ACC112 (cell line): ENCODE results near the gene LRRC28.
A peak's percentile ranks its signal among the peaks of the same experiment; 100 is the strongest.
"Not testable (repeated sequence)": the region's sequence is repeated elsewhere in the genome, so short reads cannot be mapped to it uniquely, and the experiment has no call there.

Experiments
- H2AFZ ChIP-seq: fragments of 200-600 bp; sonication (generic); one replicate; pipeline ENCODE4 v1.6.0; 2017; ENCODE audit warnings: antibody characterized with exemption, low read length; ENCODE audit not compliant: unreplicated experiment
- H3K27ac ChIP-seq: fragments of 200-600 bp; sonication (generic); 2 replicates; pipeline ENCODE4 v1.5.1; 2014; ENCODE audit warnings: low read depth, mild to moderate bottlenecking, antibody characterized with exemption, low read length, moderate library complexity
- H3K27me3 ChIP-seq: fragments of 200-600 bp; sonication (generic); 2 replicates; pipeline ENCODE4 v1.6.1; 2014; ENCODE audit warnings: mild to moderate bottlenecking, antibody characterized with exemption, low read length, moderate library complexity, mixed read lengths; ENCODE audit not compliant: insufficient read depth
- H3K36me3 ChIP-seq: fragments of 200-600 bp; sonication (generic); 2 replicates; pipeline ENCODE4 v1.6.1; 2016; ENCODE audit warnings: mild to moderate bottlenecking, antibody characterized with exemption, low read length, moderate library complexity, mixed read lengths; ENCODE audit not compliant: insufficient read depth
- H3K4me1 ChIP-seq: fragments of 200-600 bp; sonication (generic); one replicate; pipeline ENCODE4 v1.6.1; 2016; ENCODE audit warnings: low read length, mixed read lengths; ENCODE audit not compliant: insufficient read depth, unreplicated experiment, control insufficient read depth
- H3K4me3 ChIP-seq: fragments of 200-600 bp; sonication (generic); 2 replicates; pipeline ENCODE4 v1.5.1; 2014; ENCODE audit warnings: mild to moderate bottlenecking, low read depth, low read length
- H3K79me2 ChIP-seq: fragments of 200-600 bp; sonication (generic); one replicate; pipeline ENCODE4 v1.6.0; 2016; ENCODE audit warnings: low read length; ENCODE audit not compliant: control insufficient read depth, unreplicated experiment, insufficient read depth

LRRC28 gene

DNA sequence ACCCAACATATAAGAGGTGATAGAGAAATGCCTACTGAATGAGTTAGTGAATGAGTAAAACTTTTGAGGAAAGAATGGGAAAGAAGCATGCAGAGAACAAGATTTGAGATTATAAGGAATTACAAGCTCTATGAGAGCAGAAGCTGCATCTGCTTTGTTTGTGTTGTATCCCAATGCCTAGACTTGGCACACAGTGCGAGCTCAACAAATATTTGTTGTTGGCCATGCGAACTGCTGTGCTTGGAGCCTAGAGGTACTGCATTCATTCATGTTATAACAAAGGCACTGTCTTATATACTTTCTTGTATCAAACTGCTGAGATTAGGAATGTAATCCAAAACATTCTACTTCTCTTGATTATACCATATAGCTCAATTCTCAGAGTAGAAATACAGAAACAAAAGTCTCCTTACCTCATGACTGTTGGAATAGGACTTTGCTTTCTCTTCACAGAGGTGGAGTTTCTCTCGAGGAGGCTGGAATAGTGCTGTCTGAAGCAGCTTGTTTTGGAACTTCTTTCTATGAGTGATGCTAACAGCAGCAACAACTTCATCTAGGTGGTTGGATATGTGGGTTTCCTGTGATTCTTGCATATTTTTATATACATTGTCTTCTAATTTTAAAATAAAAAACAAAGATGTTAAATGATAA is 23.0 kb upstream of the LRRC28 start:
- H2AFZ ChIP-seq: no peak overlapping the region
- no peaks in the 10 kb centered on the region for H3K79me2 ChIP-seq
- no peak overlapping the region for H3K27ac ChIP-seq
- no peaks in the 10 kb centered on the region for H3K4me1 ChIP-seq
- no peak overlapping the region for H3K4me3 ChIP-seq
- no peaks in the 10 kb centered on the region for H3K27me3 ChIP-seq
- peaks cover 18% of the 10 kb centered on the region for H3K36me3 ChIP-seq

DNA sequence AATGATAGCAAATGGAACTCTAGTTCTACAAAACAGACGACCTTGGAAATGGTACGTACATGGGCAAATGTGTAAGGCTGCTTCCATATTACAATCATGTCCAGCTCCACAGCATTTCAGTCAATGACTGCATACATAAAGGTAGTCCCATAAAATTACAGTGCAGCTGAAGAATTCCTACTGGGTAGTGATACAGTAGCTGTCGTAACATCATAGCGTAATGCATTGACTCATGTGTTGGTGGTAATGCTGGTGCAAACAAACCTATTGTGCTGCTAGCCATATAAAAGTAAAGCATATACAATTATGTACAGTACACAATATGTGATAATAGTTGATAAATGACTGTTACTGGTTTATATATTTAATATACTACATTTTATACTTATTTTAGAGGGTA is 20.4 kb upstream of the LRRC28 start:
- Histone ChIP-seq H3K79me2 (no peaks in the 10 kb centered on the region), H3K4me3 (no peak overlapping the region), H3K27me3 (no peaks in the 10 kb centered on the region), H3K27ac (no peak overlapping the region), H3K36me3 (peaks cover 12% of the 10 kb centered on the region), H2AFZ (no peak overlapping the region), H3K4me1 (no peaks in the 10 kb centered on the region)

DNA sequence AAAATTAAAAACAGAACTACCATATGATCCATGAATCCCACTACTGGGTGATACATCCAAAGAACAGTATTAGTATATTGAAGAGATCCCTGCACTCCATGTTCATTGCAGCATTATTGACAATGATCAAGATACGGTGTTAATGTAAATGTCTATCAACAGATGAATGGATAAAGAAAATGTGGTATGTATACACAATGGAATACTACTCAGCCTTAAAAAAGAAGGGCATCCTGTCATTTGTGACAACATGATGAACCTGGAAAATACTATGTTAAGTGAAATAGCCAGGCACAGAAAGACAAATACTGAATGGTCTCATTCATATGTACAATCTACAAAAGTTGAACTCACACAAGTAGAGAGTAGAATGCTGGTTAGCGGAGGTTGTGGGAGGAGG is 18.5 kb upstream of the LRRC28 start:
- no peak overlapping the region for H3K27ac ChIP-seq
- no peak overlapping the region for H3K4me3 ChIP-seq
- H3K27me3 ChIP-seq: no peaks in the 10 kb centered on the region
- H3K79me2 ChIP-seq: no peaks in the 10 kb centered on the region
- no peak overlapping the region for H2AFZ ChIP-seq
- H3K4me1 ChIP-seq: no peaks in the 10 kb centered on the region
- peaks cover 8% of the 10 kb centered on the region for H3K36me3 ChIP-seq

DNA sequence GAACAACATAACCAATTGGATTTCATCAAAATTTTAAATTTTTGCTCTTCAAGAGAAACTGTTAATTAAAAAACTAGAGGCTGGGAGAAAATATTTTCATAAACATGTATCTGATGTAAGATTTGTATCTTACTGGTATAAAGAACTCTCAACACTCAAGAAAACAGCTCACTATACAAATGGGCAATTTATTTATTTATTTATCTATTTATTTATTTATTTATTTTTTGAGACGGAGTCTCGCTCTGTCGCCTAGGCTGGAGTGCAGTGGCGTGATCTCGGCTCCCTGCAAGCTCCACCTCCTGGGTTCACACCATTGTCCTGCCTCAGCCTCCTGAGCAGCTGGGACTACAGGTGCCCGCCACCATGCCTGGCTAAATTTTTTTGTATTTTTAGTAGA is 17.1 kb upstream of the LRRC28 start:
- H3K36me3 ChIP-seq, H2AFZ ChIP-seq, H3K27ac ChIP-seq, H3K27me3 ChIP-seq, H3K79me2 ChIP-seq, H3K4me1 ChIP-seq, H3K4me3 ChIP-seq: not testable (repeated sequence)

DNA sequence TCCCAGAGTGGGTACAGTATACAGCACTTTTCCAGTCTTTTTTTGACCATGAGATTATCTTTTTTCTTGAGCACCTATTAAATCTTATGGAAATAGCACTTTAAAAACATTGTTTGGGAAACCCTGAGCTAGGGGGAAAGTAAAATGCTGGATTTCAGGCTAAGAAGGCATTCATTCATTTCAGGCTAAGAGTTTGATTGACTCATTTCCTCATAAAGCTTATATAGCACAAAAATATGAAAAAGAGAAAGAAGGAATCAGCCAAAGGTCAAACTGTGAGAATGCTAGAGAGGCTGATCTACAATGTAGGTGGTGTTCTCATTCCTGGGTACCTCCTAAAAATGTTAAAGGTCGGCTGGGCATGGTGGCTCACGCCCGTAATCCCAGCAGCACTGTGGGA is 12.4 kb upstream of the LRRC28 start:
- H3K4me3 ChIP-seq: no peak overlapping the region
- H3K27me3 ChIP-seq: no peaks in the 10 kb centered on the region
- H3K79me2 ChIP-seq: peaks cover 7% of the 10 kb centered on the region
- peaks cover 13% of the 10 kb centered on the region for H3K4me1 ChIP-seq
- H3K27ac ChIP-seq: no peak overlapping the region
- H2AFZ ChIP-seq: no peak overlapping the region
- no peaks in the 10 kb centered on the region for H3K36me3 ChIP-seq

DNA sequence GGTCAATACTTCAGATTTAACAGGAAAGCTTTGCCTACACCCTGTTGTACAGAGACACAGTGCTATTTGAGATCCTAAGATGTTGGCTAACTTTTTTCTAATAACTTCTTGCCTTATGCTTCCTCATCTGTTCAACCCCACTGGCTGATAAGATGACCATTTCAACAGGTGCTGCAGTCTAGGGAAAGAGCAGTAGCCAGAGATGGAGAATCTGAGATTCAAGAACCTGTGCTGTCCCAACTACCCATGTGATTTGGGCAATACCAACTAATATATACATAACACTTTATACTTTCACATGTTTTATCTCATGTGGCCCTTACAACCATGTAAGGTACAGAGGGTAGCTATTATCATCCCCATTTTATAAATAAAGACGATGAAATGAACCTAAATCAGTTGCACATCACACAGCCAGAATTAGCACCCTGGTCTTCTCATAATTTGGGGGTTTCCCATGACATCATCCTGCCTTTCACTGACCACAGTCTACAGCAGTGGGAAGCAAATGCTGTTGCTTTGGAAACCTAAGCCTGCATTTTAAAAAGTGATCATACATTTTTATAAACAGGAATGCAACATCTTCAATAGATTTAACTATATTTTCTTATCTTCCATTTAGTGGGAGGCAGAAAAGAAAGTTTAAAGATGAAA is 11.6 kb upstream of the LRRC28 start:
- peaks cover 7% of the 10 kb centered on the region for H3K79me2 ChIP-seq
- 0 out of 2 replicates have a peak, but pooled peaks cover 2% of the 10 kb centered on the region for H3K36me3 ChIP-seq
- H3K4me3 ChIP-seq: no peak overlapping the region
- H3K27me3 ChIP-seq: no peaks in the 10 kb centered on the region
- no peak overlapping the region; the same call in 1 of the 2 replicates for H3K27ac ChIP-seq
- no peak overlapping the region for H2AFZ ChIP-seq
- H3K4me1 ChIP-seq: peaks cover 13% of the 10 kb centered on the region

DNA sequence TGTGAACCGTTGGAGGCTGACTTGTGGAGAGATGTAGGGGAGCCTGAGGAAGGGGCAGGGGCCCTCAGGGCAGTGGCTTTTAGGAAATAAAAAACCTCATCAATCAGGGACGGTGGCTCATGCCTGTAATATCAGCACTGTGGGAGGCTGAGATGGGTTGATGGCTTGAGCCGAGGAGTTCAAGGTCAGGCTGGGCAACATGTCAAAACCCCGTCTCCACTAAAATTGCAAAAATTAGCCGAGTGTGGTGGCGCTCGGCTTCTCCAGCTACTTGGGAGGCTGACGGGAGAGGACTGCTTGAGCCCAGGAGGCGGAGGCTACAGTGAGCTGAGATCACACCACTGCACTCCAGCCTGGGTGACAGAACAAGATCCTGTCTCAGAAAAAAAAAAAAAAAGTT is 9.5 kb upstream of the LRRC28 start:
- Histone ChIP-seq H3K36me3 (0 out of 2 replicates have a peak, but pooled peaks cover 6% of the 10 kb centered on the region), H3K4me3 (no peak overlapping the region), H3K27ac (no peak overlapping the region), H3K79me2 (peaks cover 16% of the 10 kb centered on the region), H3K27me3 (no peaks in the 10 kb centered on the region), H3K4me1 (peaks cover 13% of the 10 kb centered on the region), H2AFZ (no peak overlapping the region)

DNA sequence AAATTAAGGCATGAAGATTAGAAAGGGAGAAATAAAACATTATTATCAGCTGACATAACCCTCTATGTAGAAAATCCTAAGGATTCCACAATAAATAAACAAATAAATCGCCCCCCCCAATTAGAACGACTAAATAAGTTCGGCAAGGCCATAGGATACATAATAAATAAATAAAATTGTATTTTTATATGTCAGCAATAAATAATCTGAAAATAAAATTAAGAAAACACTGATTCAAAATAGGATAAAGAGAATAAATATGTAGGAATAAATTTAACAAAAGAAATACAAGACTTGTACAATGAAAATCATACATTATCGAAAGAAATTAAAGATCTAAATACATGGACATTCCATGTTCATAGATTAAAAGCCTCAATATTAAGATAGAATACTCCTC is 7.0 kb upstream of the LRRC28 start:
- H2AFZ ChIP-seq: no peak overlapping the region

DNA sequence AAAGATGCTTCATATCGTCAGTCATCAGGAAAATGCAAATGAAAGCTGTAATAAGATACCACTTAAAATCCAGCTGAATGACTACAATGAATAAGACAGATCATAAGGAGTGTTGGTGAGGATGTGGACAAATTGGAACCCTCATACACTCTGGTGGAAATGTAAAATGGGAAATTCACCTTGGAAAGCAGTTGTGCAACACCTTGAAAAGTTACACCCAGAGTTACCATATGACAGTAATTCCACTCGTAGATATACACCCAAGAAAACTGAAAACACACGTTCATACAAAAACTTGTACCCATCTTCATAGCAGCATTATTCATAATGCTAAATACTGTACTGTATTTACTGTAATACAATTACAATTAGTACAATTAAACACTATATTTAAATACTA is 4.2 kb upstream of the LRRC28 start:
- peaks cover 8% of the 10 kb centered on the region for H3K4me1 ChIP-seq
- no peak overlapping the region for H3K27ac ChIP-seq
- H2AFZ ChIP-seq: no peak overlapping the region
- H3K36me3 ChIP-seq: 0 out of 2 replicates have a peak, but pooled peaks cover 6% of the 10 kb centered on the region
- peaks cover 29% of the 10 kb centered on the region for H3K79me2 ChIP-seq
- H3K27me3 ChIP-seq: no peaks in the 10 kb centered on the region
- H3K4me3 ChIP-seq: no peak overlapping the region; the same call in 1 of the 2 replicates

More for the DNA sequence above, 7.0 kb upstream of the LRRC28 start:
- H3K4me1 ChIP-seq: peaks cover 14% of the 10 kb centered on the region
- H3K4me3 ChIP-seq: no peak overlapping the region
- no peaks in the 10 kb centered on the region for H3K27me3 ChIP-seq
- 0 out of 2 replicates have a peak, but pooled peaks cover 6% of the 10 kb centered on the region for H3K36me3 ChIP-seq
- peaks cover 32% of the 10 kb centered on the region for H3K79me2 ChIP-seq
- no peak overlapping the region for H3K27ac ChIP-seq

DNA sequence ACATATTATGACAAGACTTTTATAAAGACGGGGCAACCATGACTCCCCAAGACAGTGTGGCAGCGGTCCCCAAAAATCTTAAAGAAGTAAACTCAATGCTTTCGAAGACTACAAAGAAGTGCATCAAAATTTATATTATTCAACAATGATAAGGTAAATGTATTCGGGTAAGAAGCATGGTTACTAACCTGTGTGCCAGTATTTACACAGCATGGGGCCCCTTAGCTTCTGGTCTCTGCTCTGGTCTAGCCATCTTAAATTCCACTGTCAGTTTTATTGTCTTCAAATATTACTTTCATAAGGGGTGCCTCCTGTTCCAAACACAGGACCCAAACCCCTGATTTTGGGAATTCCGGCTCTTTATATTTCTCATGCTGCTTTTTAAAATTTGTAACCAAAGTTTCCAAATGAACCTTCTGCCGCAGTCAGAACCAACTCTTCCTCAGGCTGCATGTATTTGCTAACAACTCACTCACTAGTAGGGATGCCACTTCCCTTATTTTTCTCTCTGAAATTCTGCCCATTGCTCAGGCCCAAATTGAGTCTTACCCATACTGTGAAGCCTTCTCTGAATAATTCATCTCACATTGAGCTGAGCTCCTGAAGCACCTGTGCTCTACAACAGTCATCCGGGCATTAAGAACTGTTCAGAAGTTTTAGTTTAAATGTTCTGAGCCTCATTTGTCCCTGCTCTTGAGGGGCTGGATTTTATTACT is 3.1 kb upstream of the LRRC28 start:
- Histone ChIP-seq H3K27ac (no peak overlapping the region), H3K4me1 (peaks cover 8% of the 10 kb centered on the region), H3K4me3 (peak overlapping the region; percentile 95), H3K79me2 (peaks cover 32% of the 10 kb centered on the region), H2AFZ (no peak overlapping the region), H3K36me3 (0 out of 2 replicates have a peak, but pooled peaks cover 6% of the 10 kb centered on the region), H3K27me3 (no peaks in the 10 kb centered on the region)
